Measurements from ENCODE around the gene UBTF.
A peak's percentile ranks its signal among the peaks of the same experiment; 100 is the strongest.
"Not testable (repeated sequence)": the region's sequence is repeated elsewhere in the genome, so short reads cannot be mapped to it uniquely, and the experiment has no call there.

Gene UBTF

DNA sequence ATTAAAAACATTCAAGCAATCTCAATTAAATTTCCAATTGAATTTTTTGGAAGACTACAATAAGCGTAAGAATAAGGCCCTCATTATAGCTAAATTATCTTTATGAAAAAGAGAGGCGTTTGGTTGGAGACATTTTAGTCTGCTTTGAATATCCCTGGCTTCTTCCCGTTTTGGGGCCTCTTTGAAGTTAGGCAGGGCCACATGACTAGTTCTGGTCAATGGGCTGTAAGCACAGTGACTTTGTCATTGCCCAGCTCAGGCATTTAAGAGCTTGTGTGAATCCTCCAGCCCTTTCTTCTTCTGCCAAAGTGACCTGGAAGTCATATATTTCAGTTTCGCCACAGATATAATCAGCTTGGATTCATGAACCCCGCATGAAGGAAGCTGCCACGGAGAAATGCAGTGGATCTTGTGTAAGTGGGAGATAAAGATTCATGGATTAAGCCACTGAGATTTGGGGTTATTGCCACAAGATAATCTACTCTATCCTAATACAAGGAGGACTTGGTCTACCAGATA, 21.7 kb upstream of the UBTF start:
- DNase-seq (ENCODE audit: low read depth in 2 of 2): no peak

DNA sequence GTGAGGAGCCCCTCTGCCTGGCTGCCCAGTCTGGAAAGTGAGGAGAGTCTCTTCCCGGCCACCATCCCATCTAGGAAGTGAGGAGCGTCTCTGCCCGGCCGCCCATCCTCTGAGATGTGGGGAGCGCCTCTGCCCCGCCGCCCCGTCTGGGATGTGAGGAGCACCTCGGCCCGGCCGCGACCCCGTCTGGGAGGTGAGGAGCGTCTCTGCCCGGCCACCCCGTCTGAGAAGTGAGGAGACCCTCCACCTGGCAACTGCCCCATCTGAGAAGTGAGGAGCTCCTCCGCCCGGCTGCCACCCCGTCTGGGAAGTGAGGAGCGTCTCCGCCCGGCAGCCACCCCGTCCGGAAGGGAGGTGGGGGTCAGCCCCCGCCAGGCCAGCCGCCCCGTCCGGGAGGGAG, 18.4 kb upstream of the UBTF start:
- not testable (repeated sequence) for DNase-seq (ENCODE audit: low read depth in 2 of 2)

DNA sequence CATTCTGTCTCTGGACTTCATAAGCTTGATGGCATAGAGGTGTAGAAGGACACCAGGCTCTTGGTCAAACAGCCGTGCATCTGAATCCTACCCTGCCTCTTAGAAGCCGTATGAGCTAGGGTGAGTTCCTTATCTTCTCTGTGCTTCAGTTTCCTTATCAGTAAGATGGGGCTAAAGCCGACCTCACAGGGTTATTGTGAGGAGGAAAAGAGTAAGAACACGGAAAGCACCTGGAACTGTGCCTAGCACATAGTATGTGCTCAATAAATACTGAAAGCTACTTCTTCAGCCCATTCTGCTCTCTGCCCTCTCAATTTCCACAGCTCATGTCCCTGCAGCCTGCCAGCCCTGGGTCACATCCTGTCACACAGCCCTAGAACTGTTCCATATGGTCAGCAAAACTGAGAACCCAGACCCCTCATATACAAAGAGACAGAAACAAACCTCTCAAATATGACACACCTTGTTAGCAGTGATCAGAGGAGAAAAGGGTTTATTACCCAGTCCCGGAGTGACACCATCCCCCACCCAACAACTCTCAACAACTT, 17.0 kb upstream of the UBTF start:
- no peak for DNase-seq (ENCODE audit: low read depth in 2 of 2)

DNA sequence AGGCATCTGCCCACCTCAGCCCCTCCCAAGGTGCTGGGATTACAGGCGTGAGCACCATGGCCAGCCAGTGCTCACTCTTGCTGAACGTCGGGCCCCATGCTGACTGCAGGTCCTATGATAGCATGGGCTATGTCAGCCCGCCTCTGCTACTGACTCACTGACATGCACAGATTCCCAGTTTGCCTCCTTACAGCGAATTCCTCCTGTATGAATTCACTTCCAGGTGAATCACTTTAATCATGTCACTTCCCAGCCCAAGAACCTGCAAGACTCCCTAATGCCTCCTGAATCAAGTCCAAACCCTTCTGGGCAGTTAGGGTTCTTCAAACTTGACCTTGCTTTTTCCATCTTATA, 16.1 kb upstream of the UBTF start:
- DNase-seq (ENCODE audit: low read depth in 2 of 2): no peak

DNA sequence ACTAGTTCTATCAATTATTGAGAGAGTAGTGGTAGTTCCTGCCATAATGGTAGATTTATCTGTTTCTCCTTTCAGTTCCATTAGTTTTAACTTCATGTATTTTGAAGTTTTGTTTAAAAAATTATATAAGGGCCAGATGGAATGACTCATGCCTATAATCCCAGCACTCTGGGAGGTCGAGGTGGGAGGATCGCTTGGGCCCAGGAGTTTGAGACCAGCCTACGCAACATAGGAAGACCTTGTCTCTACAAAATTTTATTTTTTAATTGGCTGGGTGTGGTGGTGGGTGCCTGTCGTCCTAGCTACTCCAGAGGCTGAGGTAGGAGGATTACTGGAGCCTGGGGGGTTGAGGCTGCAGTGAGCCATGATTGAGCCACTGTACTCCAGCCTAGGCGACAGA, 14.1 kb upstream of the UBTF start:
- no peak for DNase-seq (ENCODE audit: low read depth in 2 of 2)

DNA sequence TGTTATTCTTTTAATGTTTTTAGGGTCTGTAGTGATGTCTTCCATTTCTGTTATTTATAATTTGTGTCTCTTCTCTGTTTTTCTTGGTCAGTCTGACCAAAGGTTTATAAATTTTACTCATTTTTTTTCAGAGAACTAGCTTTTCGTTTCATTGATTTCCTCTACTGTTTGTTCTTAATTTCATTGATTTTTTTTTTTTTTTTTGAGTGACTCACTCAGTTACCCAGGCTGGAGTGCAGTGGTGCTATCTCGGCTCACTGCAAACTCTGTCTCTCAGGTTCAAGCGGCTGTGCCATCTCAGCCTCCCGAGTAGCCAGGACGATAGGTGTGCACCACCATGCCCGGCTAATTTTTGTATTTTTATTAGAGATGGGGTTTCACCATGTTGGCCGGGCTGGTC, 12.6 kb upstream of the UBTF start:
- no peak for DNase-seq (ENCODE audit: low read depth in 2 of 2)

GRCh38 chr17:44230140-44230539, 10.7 kb upstream of the UBTF start:
- no peak for DNase-seq (ENCODE audit: low read depth in 2 of 2)

GRCh38 chr17:44229090-44229489, 9.6 kb upstream of the UBTF start:
- DNase-seq (ENCODE audit: low read depth in 2 of 2): no peak

DNA sequence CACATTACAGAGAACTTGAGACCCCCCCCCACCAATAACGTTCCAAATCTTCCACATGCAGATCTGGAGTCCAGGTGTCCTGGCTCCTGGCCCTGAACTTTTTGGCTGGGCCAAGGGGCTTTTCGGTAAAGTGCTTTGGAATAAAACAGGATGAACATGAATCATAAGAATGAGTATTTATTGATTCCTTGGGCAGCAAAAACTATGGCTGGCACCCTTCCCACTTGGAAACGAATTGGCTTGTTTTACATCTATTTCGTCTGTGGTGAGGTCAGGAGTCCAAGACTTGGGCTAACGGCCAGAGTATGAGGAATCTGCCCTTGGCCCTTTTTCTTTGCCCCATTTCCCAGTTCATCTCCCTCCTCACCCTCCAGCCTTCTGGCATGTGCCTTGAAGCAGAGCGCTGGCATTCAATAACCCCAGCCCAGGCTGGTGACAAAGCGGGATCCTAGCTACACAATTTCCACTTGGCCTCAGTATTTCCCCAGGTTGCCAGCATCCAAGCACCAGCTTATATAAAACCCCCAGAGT, 4.1 kb upstream of the UBTF start:
- no peak for DNase-seq (ENCODE audit: low read depth in 2 of 2)

DNA sequence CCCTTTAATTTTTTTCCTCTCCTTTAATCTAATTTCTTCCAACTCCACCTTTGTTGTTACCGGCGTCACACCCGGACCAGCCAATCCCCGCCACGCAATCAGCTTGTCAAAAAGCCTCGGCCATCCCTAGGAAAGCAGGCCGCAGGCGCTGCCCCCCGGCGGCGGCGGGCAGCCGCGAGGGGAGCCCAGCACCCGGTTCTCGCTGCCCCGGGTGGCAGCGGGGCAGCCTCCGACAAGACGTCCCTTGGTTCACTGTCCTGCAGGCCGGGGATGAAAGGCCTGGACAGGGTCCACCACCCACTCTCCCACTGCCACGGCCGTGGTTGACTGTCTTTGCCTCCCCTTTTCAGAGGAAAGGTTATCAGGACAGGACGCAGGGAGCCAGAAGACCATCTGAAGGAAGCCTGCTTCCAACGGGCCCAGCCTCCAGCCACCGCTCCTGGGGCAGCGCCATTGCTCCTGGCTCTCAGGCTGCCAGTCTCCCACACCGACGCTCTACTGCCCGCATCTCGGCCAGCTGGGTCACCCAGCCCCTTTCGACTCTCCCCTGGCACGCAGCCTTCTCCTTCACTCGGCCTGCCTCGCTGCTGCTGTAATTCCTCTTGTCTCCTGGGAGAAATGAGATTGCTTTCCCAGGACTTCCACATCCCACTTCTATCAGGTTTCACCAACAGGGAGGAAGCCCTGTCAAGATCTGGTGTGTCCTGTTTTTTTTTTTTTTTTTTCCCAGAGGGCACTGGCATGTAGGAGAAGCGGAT, 2.8 kb upstream of the UBTF start:
- DNase-seq (ENCODE audit: low read depth in 2 of 2): peak in 1 of 2 donors; percentile 44

DNA sequence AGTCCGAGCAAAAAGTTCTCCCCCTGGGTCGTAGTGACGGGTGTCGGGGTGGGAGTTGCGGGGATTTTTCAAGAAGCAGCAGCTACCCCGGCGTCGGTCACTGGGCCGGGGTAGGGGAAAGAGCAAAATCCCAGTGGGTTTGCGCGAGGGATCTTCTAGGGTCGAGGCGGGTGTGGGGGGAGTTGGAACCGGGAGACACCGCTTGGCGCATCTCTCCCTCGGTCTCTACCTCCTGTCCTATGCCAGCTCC, 2.3 kb upstream of the UBTF start:
- DNase-seq (ENCODE audit: low read depth in 2 of 2): no peak

- no peak for DNase-seq (ENCODE audit: low read depth in 2 of 2)
These were observed 1.8 kb upstream of the UBTF start for GRCh38 chr17:44221084-44221861.

GRCh38 chr17:44220213-44221083, 973 bp upstream of the UBTF start:
- no peak for DNase-seq (ENCODE audit: low read depth in 2 of 2)

GRCh38 chr17:44219108-44219615, 313 bp downstream of the UBTF start:
- DNase-seq (ENCODE audit: low read depth in 2 of 2): peak in 1 of 2 donors; percentile 54

DNA sequence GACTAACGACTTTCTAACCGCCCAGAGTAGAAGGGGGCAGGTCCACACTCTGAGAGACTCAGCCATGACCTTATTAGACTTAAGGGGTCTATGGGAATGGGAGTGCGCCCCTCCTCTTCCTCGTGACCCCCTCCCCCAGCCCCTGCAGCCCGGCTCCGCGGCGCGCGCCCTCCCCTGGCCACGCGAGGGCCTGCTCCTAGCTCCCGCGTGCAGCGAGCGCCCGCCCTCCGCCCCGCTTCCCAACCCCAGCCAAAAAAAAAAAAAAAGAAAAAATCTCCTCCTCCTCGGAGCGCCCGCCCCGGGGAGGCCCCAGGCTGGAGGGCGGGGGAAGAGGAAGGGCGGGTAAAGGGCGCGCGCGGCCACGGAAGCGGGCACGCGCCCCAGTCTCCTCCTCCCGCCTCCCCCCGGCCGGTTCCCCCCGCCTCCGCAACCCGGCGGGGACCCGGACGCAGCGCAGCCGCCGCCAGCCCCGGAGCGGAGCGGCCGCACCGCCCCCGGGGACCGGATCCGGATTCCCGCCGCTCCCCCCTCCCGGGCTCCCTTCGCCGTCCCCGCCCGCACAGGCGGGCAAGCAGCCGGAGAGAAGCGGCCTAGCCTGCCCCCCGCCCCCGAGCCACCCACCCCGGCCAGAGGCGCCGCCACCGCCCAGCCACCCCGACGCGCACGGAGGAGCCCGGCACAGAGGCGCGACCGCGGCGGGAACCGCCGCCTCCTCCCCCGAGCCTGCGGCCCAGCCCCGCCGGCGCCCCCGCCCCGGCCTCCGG, 949 bp downstream of the UBTF start:
- DNase-seq (ENCODE audit: low read depth in 2 of 2): peak; percentile 78 to 90

DNA sequence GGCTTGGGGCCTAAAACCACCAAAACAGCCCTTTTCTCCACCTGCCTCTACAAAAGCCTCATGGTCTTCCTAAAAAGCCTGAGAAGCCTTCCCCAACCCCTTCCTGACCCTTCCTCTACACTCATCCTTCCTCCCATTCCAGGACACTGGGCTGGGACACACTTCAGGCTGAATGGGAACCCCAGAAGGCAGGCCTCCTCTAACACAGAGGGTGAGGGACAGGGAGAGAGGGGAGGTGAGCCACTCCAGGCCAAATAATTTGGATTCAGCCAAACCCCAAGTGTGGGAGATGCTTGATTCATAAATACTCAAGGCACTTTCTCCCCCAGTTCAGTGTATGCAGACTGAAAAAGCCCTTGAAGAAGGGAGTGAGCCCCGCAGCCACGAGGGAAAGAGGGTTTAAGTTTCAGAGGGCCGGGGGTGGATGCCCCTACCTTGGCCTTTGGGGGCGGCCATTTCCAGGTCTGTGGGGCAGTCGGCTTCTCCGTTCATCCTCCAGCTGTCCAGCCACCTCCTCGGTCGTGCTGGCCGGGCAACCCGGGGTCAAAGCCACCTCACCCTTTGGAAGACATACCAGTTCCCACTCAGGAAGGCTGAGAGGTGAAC, 1.6 kb downstream of the UBTF start:
- DNase-seq (ENCODE audit: low read depth in 2 of 2): no peak

DNA sequence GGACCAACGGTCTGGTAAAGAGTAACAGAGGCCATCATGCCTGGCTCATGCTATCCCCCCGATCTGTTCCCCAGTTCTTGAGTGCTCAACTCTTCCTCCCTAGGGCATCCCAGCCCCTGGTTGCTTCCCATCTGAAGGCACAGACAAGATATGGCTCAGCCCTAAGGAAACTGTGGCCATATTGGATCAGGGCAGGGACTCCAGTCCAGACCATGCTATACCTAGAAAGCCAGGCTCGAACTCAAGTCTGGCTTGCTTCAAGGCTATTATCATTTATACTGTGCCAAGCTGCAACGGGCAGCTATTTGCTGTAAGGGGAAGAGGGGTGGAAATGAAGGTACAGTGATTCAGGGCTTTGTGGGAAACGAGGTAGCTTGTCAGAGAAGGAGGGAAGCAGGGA, 2.8 kb downstream of the UBTF start:
- DNase-seq (ENCODE audit: low read depth in 2 of 2): no peak

GRCh38 chr17:44216173-44216572, 3.3 kb downstream of the UBTF start:
- DNase-seq (ENCODE audit: low read depth in 2 of 2): no peak

DNA sequence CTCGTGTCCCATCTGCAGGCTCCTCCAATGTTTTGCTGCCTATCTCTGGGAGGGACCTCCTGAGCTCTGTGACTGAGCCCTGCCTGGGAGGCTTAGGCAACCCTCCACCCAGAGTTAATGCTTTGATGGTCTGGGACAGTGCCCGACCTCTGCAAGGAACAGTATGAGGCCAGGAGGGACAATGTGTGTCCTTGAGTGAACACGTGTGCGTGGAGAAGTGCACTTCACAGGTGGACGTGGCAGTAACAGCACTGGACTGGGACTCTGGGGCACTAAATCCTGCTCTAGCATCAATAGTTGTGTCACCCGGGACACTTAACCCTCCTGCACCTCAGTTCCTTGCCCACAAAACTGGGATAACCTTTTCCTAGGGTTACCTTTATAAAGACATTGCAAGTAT, 4.6 kb downstream of the UBTF start:
- DNase-seq (ENCODE audit: low read depth in 2 of 2): no peak

DNA sequence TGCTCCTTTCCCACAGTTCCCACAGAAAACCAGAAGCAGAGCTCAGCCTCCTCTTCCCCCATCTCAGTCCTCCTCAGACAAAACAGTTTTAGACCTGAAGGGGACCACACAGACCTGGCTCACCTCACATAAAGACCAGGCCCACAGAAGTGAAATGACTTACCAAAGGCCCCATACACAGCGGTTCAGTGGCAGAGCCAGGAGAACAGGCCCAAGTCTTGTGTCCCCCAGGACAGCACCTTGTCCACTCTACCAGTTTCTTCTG, 5.3 kb downstream of the UBTF start:
- DNase-seq (ENCODE audit: low read depth in 2 of 2): no peak
